HG03439 (cell line): ENCODE measurements around the gene FAM241A.
A peak's percentile ranks its signal among the peaks of the same experiment; 100 is the strongest.
"Not testable (repeated sequence)": the region's sequence is repeated elsewhere in the genome, so short reads cannot be mapped to it uniquely, and the experiment has no call there.

Experiments
- ATAC-seq: cut with Tn5 transposase; IDR thresholded peaks from one replicate; pipeline ENCODE4 v1.9.1; 2021; ENCODE audit warnings: mild to moderate bottlenecking, moderate library complexity; ENCODE audit not compliant: unreplicated experiment

The FAM241A gene

DNA sequence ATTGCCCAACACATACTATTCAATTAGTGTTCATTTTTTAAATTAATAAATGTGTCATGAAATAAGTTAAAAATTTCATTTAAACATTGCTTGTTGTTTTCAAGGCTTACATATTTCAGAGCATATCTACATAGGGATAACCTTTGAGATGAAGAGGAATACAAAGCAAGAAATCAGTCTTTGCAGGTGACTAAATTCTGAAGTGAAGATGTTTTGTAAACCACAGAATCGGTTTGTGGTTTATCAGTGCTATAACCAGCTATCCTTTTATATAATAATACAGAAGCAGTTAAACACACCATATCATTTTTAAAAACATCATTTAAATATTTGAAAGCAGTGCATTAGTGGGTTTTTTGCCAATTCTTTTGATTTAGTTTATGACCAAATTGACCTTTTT lies 26.9 kb downstream of the FAM241A start:
- ATAC-seq: peak; percentile 77

- ATAC-seq: no peak
These were observed 28.6 kb downstream of the FAM241A start for GRCh38 chr4:112173593-112174558.

GRCh38 chr4:112175840-112176239 lies 30.6 kb downstream of the FAM241A start:
- no peak for ATAC-seq

GRCh38 chr4:112176596-112176995 lies 31.3 kb downstream of the FAM241A start:
- no peak for ATAC-seq

- ATAC-seq: not testable (repeated sequence)
These were observed 33.5 kb downstream of the FAM241A start for GRCh38 chr4:112178741-112179140.

- no peak for ATAC-seq
These were observed 36.2 kb downstream of the FAM241A start for GRCh38 chr4:112181358-112182000.

DNA sequence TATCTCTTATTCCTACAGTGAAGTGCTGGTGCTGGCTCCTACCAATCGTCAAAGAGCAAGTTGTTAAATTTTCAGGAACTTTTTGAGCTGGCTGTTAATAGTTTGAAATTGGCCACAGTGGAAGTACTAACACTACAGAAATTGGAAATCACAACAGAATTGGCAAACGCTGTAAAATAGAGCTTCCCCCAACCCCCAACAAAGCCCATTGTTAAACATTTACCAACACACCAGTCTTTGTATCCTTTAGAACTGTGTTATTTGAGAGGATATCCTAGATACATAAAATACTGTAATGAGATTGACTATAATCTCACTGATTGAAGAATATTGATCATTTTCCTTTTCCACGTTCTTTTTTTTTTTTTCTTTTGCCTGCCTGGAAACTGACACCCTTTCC lies 37.4 kb downstream of the FAM241A start:
- ATAC-seq: no peak

- ATAC-seq: no peak
These were observed 38.0 kb downstream of the FAM241A start for GRCh38 chr4:112183252-112183651.

- ATAC-seq: no peak
These were observed 39.2 kb downstream of the FAM241A start for GRCh38 chr4:112184438-112184837.

GRCh38 chr4:112185334-112185733 lies 40.1 kb downstream of the FAM241A start:
- ATAC-seq: peak; percentile 75

GRCh38 chr4:112185740-112186670 lies 40.8 kb downstream of the FAM241A start:
- no peak for ATAC-seq

DNA sequence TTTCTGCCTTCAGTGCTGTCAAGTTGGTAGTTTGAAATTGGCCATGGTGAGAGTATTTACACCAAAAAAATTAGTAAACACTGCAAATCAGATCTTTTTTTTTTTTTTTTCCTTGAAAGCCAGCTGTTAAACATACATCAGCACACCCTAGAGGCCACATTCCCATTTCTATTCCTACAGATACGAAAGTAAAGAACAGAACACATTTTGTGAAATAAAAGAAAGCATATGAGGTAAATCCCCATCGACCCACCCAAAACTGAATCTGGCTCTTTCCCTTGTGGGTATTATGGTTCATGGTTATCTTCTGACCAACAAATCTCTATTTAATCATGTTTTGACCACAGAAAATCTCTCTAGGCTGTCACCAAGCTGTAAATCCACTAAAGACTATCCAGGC lies 44.5 kb downstream of the FAM241A start:
- no peak for ATAC-seq

GRCh38 chr4:112190684-112191083 lies 45.4 kb downstream of the FAM241A start:
- no peak for ATAC-seq

DNA sequence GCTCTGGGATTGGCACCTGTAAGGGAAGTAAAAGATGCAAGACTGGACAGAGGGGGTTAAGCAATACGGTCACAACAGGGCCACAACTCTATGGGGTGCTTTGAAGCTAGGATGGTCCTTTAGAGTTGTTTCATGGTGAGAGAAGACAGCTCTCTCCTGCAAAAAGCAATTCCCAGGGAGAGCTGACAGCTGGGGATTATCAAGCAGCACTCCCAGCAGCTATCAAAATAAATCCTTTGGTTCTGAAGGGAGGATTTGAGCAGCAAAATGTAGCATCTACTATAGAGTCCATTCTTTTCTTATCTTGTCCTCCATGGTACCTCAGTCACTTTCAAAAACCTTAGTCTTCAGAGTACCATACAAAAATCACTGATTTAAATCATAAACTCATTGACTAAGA lies 51.2 kb downstream of the FAM241A start:
- ATAC-seq: no peak

GRCh38 chr4:112199041-112199440 lies 53.8 kb downstream of the FAM241A start:
- peak; percentile 19 for ATAC-seq

- no peak for ATAC-seq
These were observed 56.8 kb downstream of the FAM241A start for GRCh38 chr4:112201915-112202505.

GRCh38 chr4:112203593-112203992 lies 58.3 kb downstream of the FAM241A start:
- ATAC-seq: no peak

GRCh38 chr4:112206431-112206830 lies 61.2 kb downstream of the FAM241A start:
- no peak for ATAC-seq

- ATAC-seq: not testable (repeated sequence)
These were observed 63.2 kb downstream of the FAM241A start for GRCh38 chr4:112208137-112209095.
